Neural cell (in vitro differentiated cells): ENCODE data around the gene SLFNL1.

ENCODE experiments used
- EZH2 ChIP-seq: fragments of 200-600, 300-800 bp; shearing (Covaris generic), sonication (generic); IDR thresholded peaks from 2 replicates; pipeline ENCODE4 v1.6.1; 2014; ENCODE audit warnings: antibody characterized with exemption, low read length, borderline replicate concordance, mild to moderate bottlenecking; ENCODE audit not compliant: insufficient read depth, poor library complexity, severe bottlenecking
- MXI1 ChIP-seq: fragments of 450-650 bp; conservative IDR thresholded peaks from 2 replicates; pipeline ENCODE4 v1.6.1; 2014; ENCODE audit warnings: antibody characterized with exemption, mild to moderate bottlenecking; ENCODE audit not compliant: poor library complexity, severe bottlenecking
- POLR2AphosphoS5 ChIP-seq: IDR thresholded peaks from 2 replicates; pipeline ENCODE4 v1.6.1; 2012

DNA sequence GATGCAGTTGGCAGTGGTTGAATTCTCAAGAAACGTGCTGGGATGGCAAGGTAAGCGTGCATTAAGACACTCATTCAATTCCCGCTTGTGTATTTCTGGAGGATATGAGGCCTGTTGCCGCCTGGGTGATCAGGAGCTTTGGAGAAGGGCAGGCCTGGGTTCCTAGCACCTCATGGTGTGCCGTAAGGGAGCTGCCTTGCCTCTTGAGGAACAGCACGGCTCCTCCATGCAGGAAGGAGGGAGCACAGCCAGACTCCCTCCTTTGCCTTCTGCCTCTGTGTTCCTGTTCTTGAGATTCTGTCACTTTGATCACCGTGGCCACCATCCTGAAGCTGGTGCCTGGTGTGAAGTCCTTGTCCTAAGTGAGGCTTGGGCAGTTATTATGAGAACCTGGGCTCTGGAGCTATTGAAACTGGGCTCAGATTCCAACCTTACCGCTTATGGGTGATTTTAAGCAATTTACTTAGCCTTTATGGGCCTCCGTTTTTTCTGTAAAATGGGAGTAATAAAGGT is 18.3 kb downstream of the SLFNL1 start:
- TF ChIP-seq EZH2, result no peak
- no peak for TF ChIP-seq MXI1
- no peak for TF ChIP-seq POLR2AphosphoS5
